Neural progenitor cell (in vitro differentiated cells): ENCODE results near the gene ANKRD11. TPM values are rescaled to one million over a fixed set of nuclear protein-coding genes. Genes with fewer than 3 reads are reported as not detected.

ENCODE experiments used
- DNase-seq: peaks from one replicate; pipeline ENCODE4 v3.0.0-alpha.2; 2016; ENCODE audit warnings: low spot score
- H2AFZ ChIP-seq: fragments of 200-600 bp; sonication (generic); replicated peaks from 2 replicates; pipeline ENCODE4 v1.6.1; 2016; ENCODE audit warnings: antibody characterized with exemption
- H3F3A ChIP-seq: fragments of 200-600 bp; sonication (generic); 2 replicates; pipeline ENCODE4 v1.6.1; 2016; ENCODE audit warnings: antibody characterized with exemption, low read depth
- H3K27ac ChIP-seq: fragments of 200-600 bp; sonication (generic); 2 replicates; pipeline ENCODE4 v1.5.1; 2016; ENCODE audit warnings: mild to moderate bottlenecking
- H3K27me3 ChIP-seq: fragments of 200-600 bp; sonication (generic); 2 replicates; pipeline ENCODE4 v1.6.1; 2016; ENCODE audit warnings: mild to moderate bottlenecking, moderate library complexity
- H3K36me3 ChIP-seq: fragments of 200-600 bp; sonication (generic); 2 replicates; pipeline ENCODE4 v1.5.1; 2016
- H3K4me1 ChIP-seq: fragments of 200-600 bp; sonication (generic); 2 replicates; pipeline ENCODE4 v1.6.1; 2016; ENCODE audit warnings: mixed run types
- H3K4me2 ChIP-seq: fragments of 200-600 bp; sonication (generic); 2 replicates; pipeline ENCODE4 v1.6.1; 2016
- H3K4me3 ChIP-seq: fragments of 200-600 bp; sonication (generic); 2 replicates; pipeline ENCODE4 v1.5.1; 2016
- H3K79me2 ChIP-seq: fragments of 200-600 bp; sonication (generic); 2 replicates; pipeline ENCODE4 v1.6.1; 2016; ENCODE audit warnings: low read depth
- H3K9ac ChIP-seq: fragments of 200-600 bp; sonication (generic); 2 replicates; pipeline ENCODE4 v1.6.1; 2016
- H3K9me3 ChIP-seq: fragments of 200-600 bp; sonication (generic); 2 replicates; pipeline ENCODE4 v1.5.1; 2016; ENCODE audit warnings: low read depth
- H4K20me1 ChIP-seq: fragments of 200-600 bp; sonication (generic); 2 replicates; pipeline ENCODE4 v1.6.1; 2016; ENCODE audit warnings: low read depth
- H3K27ac Mint-ChIP-seq: 3 replicates; pipeline ENCODE4 v1.8.0; 2021; ENCODE audit warnings: mixed read lengths
- H3K27me3 Mint-ChIP-seq: 2 replicates; pipeline ENCODE4 v1.8.0; 2022; ENCODE audit warnings: low read depth, mild to moderate bottlenecking, inconsistent platforms, moderate library complexity, mixed read lengths; ENCODE audit not compliant: insufficient read depth
- H3K36me3 Mint-ChIP-seq: 3 replicates; pipeline ENCODE4 v1.8.0; 2021; ENCODE audit warnings: mixed read lengths
- H3K4me1 Mint-ChIP-seq: 3 replicates; pipeline ENCODE4 v1.8.0; 2021; ENCODE audit warnings: mixed read lengths
- H3K4me3 Mint-ChIP-seq: 3 replicates; pipeline ENCODE4 v1.8.0; 2021; ENCODE audit warnings: mild to moderate bottlenecking, moderate library complexity, mixed read lengths
- H3K9me3 Mint-ChIP-seq: 3 replicates; pipeline ENCODE4 v1.8.0; 2020; ENCODE audit warnings: mixed read lengths
- CTCF ChIP-seq: fragments of 200-600 bp; sonication (generic); IDR thresholded peaks from 2 replicates; pipeline ENCODE4 v1.5.1; 2017; ENCODE audit warnings: antibody characterized with exemption, mild to moderate bottlenecking
- EZH2 ChIP-seq: fragments of 200-600 bp; sonication (generic); IDR thresholded peaks from 2 replicates; pipeline ENCODE4 v1.6.1; 2017; ENCODE audit warnings: antibody characterized with exemption, mild to moderate bottlenecking, moderate library complexity
- EZH2phosphoT487 ChIP-seq: fragments of 200-600 bp; sonication (generic); IDR thresholded peaks from 2 replicates; pipeline ENCODE4 v1.6.1; 2017; ENCODE audit warnings: antibody characterized with exemption
- total RNA-seq: library from RNA; depleted of rRNA; stranded (reverse); fragments of >200 nt; gene quantifications from 2 replicates; pipeline ENCODE4 v1.2.3, GENCODE V29; 2015; ENCODE audit warnings: low replicate concordance

The ANKRD11 gene
- total RNA-seq, 1 donor from 2014 or later, result 47.3 TPM

- peaks cover 29% of the 10 kb centered on the region for H3K4me1 ChIP-seq
- peaks cover 98% of the 10 kb centered on the region for H4K20me1 ChIP-seq
- DNase-seq, result no peak
- H3K9me3 Mint-ChIP-seq, result no peaks in the 10 kb centered on the region
- H3K4me3 Mint-ChIP-seq, result no peak overlapping the region
- H2AFZ ChIP-seq, result no peak overlapping the region
- H3K79me2 ChIP-seq, result peaks cover 100% of the 10 kb centered on the region
- H3K36me3 Mint-ChIP-seq, result peaks cover 14% of the 10 kb centered on the region
- TF ChIP-seq EZH2 (no peak), CTCF (no peak), EZH2phosphoT487 (no peak)
- no peak overlapping the region for H3K9ac ChIP-seq
- H3F3A ChIP-seq, result peaks cover 16% of the 10 kb centered on the region
- no peaks in the 10 kb centered on the region for H3K36me3 ChIP-seq
- peaks cover 62% of the 10 kb centered on the region for H3K4me1 Mint-ChIP-seq
- no peak overlapping the region for H3K4me3 ChIP-seq
- H3K27ac Mint-ChIP-seq, result peak overlapping the region; percentile 19
- H3K9me3 ChIP-seq, result no peaks in the 10 kb centered on the region
- H3K27me3 Mint-ChIP-seq, result no peaks in the 10 kb centered on the region
- H3K27ac ChIP-seq, result no peak overlapping the region
- H3K27me3 ChIP-seq, result no peaks in the 10 kb centered on the region
- no peak overlapping the region for H3K4me2 ChIP-seq
These were observed 143.5 kb downstream of the ANKRD11 start for GRCh38 chr16:89346869-89347268.

- Histone ChIP-seq H3K4me2 (no peak overlapping the region), H3K79me2 (peaks cover 100% of the 10 kb centered on the region)
- peaks cover 68% of the 10 kb centered on the region for H3K4me1 Mint-ChIP-seq
These were observed 144.7 kb downstream of the ANKRD11 start for GRCh38 chr16:89345642-89346150.

GRCh38 chr16:89344846-89345611, 145.3 kb downstream of the ANKRD11 start:
- H3K4me3 ChIP-seq, result no peak overlapping the region
- DNase-seq, result no peak
- Mint-ChIP-seq H3K27ac (peak overlapping the region; percentile 96), H3K4me3 (peak overlapping the region; percentile 73), H3K4me1 (peaks cover 71% of the 10 kb centered on the region), H3K27me3 (no peaks in the 10 kb centered on the region), H3K9me3 (no peaks in the 10 kb centered on the region), H3K36me3 (peaks cover 3% of the 10 kb centered on the region)
- H3K9ac ChIP-seq, result no peak overlapping the region
- H4K20me1 ChIP-seq, result peaks cover 97% of the 10 kb centered on the region
- H2AFZ ChIP-seq, result no peak overlapping the region
- no peaks in the 10 kb centered on the region for H3K36me3 ChIP-seq
- H3K79me2 ChIP-seq, result peaks cover 100% of the 10 kb centered on the region
- no peaks in the 10 kb centered on the region for H3K9me3 ChIP-seq
- peaks cover 29% of the 10 kb centered on the region for H3K4me1 ChIP-seq
- peak overlapping the region; percentile 31 for H3K4me2 ChIP-seq
- no peak for TF ChIP-seq CTCF
- TF ChIP-seq EZH2, result no peak
- TF ChIP-seq EZH2phosphoT487, result no peak
- no peaks in the 10 kb centered on the region for H3K27me3 ChIP-seq
- peaks cover 16% of the 10 kb centered on the region for H3F3A ChIP-seq
- peak overlapping the region; percentile 65 for H3K27ac ChIP-seq

More at GRCh38 chr16:89345642-89346150, 144.7 kb downstream of the ANKRD11 start:
- Histone ChIP-seq H3K4me1 (peaks cover 29% of the 10 kb centered on the region), H3F3A (peaks cover 16% of the 10 kb centered on the region), H3K9ac (no peak overlapping the region), H3K27me3 (no peaks in the 10 kb centered on the region), H2AFZ (no peak overlapping the region), H3K9me3 (no peaks in the 10 kb centered on the region), H4K20me1 (peaks cover 97% of the 10 kb centered on the region), H3K27ac (no peak overlapping the region), H3K4me3 (no peak overlapping the region), H3K36me3 (no peaks in the 10 kb centered on the region)
- Mint-ChIP-seq H3K27me3 (no peaks in the 10 kb centered on the region), H3K27ac (peak overlapping the region; percentile 64), H3K36me3 (peaks cover 5% of the 10 kb centered on the region), H3K9me3 (no peaks in the 10 kb centered on the region), H3K4me3 (peak overlapping the region; percentile 50)
- TF ChIP-seq CTCF (no peak), EZH2 (no peak), EZH2phosphoT487 (no peak)
- no peak for DNase-seq
